GM12874 (cell line): ENCODE results near the gene NDEL1.

Source experiments
- TF ChIP-seq, protein P1 (sequence below): IDR thresholded peaks from 2 replicates; pipeline ENCODE4 v1.5.1; 2011; ENCODE audit warnings: low read depth, mild to moderate bottlenecking, control low read depth, low read length, moderate library complexity; ENCODE audit not compliant: insufficient read depth

The NDEL1 gene

DNA sequence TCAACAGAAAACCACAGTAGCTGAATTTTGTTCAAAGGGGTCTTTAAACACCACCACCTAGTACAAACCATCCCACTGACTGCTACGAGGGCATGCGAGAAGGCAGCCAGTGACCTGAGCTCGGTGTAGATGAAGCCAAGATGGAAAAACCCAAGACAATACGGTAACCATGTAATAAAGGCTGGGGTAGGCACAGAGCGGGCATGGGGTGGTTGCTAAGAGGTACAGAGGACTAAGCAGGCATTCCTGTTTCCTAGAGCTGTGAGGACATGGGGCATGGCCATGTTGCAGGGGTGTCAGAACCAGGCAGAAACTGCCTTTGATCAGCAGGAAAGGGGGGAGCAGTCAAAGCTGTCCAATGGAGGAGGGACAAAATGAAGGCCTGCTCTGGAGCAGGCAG lies 52.1 kb downstream of the NDEL1 start:
- TF ChIP-seq, protein P1, sequence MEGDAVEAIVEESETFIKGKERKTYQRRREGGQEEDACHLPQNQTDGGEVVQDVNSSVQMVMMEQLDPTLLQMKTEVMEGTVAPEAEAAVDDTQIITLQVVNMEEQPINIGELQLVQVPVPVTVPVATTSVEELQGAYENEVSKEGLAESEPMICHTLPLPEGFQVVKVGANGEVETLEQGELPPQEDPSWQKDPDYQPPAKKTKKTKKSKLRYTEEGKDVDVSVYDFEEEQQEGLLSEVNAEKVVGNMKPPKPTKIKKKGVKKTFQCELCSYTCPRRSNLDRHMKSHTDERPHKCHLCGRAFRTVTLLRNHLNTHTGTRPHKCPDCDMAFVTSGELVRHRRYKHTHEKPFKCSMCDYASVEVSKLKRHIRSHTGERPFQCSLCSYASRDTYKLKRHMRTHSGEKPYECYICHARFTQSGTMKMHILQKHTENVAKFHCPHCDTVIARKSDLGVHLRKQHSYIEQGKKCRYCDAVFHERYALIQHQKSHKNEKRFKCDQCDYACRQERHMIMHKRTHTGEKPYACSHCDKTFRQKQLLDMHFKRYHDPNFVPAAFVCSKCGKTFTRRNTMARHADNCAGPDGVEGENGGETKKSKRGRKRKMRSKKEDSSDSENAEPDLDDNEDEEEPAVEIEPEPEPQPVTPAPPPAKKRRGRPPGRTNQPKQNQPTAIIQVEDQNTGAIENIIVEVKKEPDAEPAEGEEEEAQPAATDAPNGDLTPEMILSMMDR = no peak

DNA sequence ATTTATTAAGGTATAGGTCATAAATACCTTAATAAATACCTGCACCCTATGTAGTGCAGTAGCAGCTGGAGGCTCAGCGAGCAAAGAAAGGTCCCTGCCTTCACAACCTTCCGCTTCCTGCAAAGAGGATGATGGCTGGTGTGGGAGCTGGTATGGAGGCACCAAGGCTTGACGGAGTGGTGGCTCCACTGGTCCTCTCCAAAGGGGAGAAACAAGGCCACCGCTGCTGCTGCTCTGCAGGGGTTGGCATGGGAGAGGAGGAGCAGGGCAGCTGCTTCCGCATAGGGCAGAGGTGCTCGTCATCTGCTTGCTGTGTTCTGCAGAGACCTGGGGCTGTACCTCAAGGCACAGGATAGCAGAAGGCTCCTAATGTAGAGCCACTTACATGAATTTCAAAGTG lies 52.8 kb downstream of the NDEL1 start:
- TF ChIP-seq, protein P1 = no peak

DNA sequence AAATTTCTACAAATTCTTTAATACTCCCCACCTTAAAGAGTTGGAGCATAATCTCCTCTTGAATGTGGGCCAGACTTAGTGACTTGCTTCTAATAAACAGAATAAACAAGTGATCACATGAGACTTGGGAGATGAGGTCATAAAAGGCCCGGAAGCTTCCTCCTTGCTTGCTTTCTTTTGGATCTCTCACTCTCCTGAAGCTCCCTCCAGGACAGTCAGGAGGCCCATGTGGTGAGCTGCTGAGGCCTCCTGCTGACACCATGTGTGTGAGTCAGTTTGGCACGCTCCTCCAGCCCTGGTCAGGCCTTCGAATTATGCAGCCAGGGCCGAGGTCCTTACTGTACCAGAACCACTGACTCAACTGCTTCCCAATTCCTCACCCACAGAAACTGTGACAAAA lies 53.2 kb downstream of the NDEL1 start:
- TF ChIP-seq, protein P1 = no peak

DNA sequence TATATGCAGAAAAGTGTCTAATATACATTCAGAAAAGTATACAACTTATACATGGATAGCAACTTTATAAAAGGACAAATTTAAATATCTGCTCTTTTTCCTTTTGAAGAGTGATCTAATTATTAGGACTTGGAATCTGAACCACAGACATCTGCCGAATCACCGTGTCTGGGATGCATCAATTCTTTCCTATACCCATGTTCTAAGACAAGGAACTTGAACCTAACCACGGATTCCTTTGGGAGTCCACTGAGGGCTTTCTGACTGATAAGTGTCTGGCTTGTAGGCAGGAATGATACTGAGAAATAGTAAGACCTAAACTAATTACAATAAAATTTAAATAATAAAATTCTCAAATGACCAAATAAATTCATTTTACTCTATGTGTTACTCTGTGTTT lies 54.2 kb downstream of the NDEL1 start:
- TF ChIP-seq, protein P1 = no peak

DNA sequence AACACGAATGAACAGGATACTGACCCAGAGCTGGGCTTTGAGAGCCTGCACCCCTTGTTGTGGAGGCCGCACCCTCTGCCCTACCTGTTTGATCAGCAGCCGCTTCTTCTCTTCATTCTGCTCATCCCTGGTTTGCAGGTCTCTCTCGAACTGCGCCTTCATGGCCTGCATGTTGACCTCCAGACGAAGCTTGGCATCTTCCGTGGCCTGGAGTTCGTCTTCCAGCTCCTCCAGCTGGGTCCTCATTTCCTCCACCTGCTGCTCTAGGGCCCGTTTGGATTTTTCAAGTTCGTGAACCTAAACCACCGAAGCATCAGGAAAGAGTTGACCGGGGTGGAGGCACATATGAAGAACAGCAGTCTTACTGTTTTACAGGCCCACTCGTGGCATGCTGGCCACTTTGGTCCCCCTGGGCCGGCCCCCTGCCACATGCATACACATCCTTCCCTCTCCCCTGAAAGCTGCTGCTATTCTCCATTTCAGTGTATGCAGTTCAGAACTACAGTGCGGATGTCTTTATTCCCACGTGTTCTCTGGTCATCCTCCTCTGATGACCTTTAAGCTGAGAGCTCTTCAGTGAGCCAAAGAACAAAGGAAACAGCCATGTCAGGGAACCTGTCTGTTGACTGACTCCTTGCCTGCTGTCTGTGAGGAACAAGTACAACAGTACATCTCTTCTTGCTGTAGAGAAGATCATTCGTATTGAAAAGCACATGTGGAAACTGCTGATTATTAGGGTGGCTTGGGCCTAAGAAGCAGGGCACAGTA lies 54.8 kb downstream of the NDEL1 start:
- TF ChIP-seq, protein P1 = no peak

DNA sequence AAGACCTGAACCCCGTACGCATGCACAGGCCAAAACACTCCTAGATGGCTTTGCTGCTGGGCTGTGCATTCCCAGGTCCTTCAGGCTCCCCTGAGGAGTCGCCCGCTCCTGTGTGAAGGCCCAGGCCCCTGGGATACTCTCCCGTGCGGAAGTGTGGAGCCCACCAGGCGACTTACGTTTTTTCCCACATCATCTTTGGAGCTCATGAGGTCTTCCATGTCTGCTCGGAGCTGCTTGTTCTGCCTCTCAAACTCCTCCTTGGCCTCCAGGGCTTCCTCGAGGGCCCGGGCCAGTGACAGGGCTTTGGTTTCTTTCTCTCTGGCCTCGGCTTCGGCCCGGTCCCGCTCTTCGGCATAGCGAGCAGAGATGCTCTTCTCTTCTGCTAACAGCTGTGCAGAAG lies 56.4 kb downstream of the NDEL1 start:
- TF ChIP-seq, protein P1 = no peak

DNA sequence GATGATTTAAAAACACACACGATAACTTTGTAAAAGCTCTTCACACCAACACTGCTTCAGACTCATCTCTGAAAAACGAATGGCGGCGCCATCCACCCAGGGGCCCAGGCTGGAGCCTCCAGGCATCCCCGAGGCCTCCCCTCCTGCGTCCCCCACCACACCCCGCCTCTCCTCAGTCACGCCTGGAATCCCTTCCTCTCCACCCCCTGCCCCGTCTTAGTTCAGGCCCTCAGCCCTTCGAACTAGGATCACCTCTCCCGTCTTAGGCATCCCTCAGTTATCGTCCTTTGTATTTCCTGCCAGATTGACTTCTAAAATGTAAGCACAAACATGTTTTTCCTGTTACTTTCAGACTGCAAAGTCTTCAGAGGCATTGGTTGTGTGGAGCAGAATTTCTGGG lies 58.3 kb downstream of the NDEL1 start:
- TF ChIP-seq, protein P1 = no peak
